HCT116 (cell line): Measurements from ENCODE around the gene ATP13A4.

ENCODE experiments used
- JUND ChIP-seq: IDR thresholded peaks from 2 replicates; pipeline ENCODE4 v1.6.1; 2012
- POLR2A ChIP-seq: IDR thresholded peaks from 2 replicates; pipeline ENCODE4 v1.7.0; 2011; ENCODE audit warnings: borderline replicate concordance; ENCODE audit not compliant: insufficient read depth, insufficient read length; ENCODE audit errors: extremely low read depth
- RAD21 ChIP-seq: IDR thresholded peaks from 2 replicates; pipeline ENCODE4 v1.6.1; 2012; ENCODE audit warnings: low read depth, mild to moderate bottlenecking
- SIN3A ChIP-seq: IDR thresholded peaks from 2 replicates; pipeline ENCODE4 v1.6.1; 2012; ENCODE audit warnings: low read depth
- YY1 ChIP-seq: IDR thresholded peaks from 2 replicates; pipeline ENCODE4 v1.6.1; 2011; ENCODE audit warnings: low read length, low read depth, moderate library complexity, mild to moderate bottlenecking; ENCODE audit not compliant: insufficient replicate concordance; ENCODE audit errors: extremely low read depth
- ZNF274 ChIP-seq: fragments of 200-500 bp; sonication (Bioruptor generic); IDR thresholded peaks from 2 replicates; pipeline ENCODE4 v1.6.1; 2014; ENCODE audit warnings: mild to moderate bottlenecking, low read depth, low read length, inconsistent platforms
- TF ChIP-seq, protein P1 (sequence below), 3 experiments: fragments of 200-600 bp in 1 of 3; sonication (generic) in 1 of 3; IDR thresholded peaks in 2 of 3; conservative IDR thresholded peaks in 1 of 3; 2 replicates each; pipeline ENCODE4 v1.5.1; 2012 to 2017; ENCODE audit warnings: low read depth in 2 of 3, low read length in 2 of 3, antibody characterized with exemption in 1 of 3, borderline replicate concordance in 1 of 3, control low read depth in 1 of 3, mild to moderate bottlenecking in 1 of 3, mixed read lengths in 1 of 3, mixed run types in 1 of 3, moderate library complexity in 1 of 3; ENCODE audit not compliant: insufficient read depth in 1 of 3

- TF ChIP-seq, protein P1, sequence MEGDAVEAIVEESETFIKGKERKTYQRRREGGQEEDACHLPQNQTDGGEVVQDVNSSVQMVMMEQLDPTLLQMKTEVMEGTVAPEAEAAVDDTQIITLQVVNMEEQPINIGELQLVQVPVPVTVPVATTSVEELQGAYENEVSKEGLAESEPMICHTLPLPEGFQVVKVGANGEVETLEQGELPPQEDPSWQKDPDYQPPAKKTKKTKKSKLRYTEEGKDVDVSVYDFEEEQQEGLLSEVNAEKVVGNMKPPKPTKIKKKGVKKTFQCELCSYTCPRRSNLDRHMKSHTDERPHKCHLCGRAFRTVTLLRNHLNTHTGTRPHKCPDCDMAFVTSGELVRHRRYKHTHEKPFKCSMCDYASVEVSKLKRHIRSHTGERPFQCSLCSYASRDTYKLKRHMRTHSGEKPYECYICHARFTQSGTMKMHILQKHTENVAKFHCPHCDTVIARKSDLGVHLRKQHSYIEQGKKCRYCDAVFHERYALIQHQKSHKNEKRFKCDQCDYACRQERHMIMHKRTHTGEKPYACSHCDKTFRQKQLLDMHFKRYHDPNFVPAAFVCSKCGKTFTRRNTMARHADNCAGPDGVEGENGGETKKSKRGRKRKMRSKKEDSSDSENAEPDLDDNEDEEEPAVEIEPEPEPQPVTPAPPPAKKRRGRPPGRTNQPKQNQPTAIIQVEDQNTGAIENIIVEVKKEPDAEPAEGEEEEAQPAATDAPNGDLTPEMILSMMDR (IDR thresholded peaks at IDR 0.05 in 2 of 3, conservative IDR thresholded peaks at IDR 0.05 in 1 of 3; ENCODE audit: borderline replicate concordance in 1 of 3, insufficient read depth in 1 of 3, low read depth in 2 of 3, low read length in 2 of 3): no peak
- TF ChIP-seq YY1: no peak
- no peak for TF ChIP-seq POLR2A
- TF ChIP-seq SIN3A: no peak
- TF ChIP-seq ZNF274: no peak
- TF ChIP-seq RAD21: no peak
- peak; percentile 38; the same call in 1 of the 2 replicates for TF ChIP-seq JUND
Measured at GRCh38 chr3:193590088-193590856, 35.6 kb upstream of the ATP13A4 start.
